HG03135 (cell line): Measurements from ENCODE around the gene CST6.

Experiments
- ATAC-seq: cut with Tn5 transposase; IDR thresholded peaks from one replicate; pipeline ENCODE4 v1.9.1; 2021; ENCODE audit warnings: mild to moderate bottlenecking, moderate library complexity; ENCODE audit not compliant: unreplicated experiment

CST6 gene, protein sequence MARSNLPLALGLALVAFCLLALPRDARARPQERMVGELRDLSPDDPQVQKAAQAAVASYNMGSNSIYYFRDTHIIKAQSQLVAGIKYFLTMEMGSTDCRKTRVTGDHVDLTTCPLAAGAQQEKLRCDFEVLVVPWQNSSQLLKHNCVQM

GRCh38 chr11:66011785-66012303, at the start of gene CST6:
Gene CST6 (plus strand): TSS chr11:66012008. CDS start chr11:66012045, 37 bp downstream.
- ATAC-seq: no peak

- no peak for ATAC-seq
Measured at GRCh38 chr11:65962141-65962564, 49.7 kb upstream of the CST6 start.

- ATAC-seq: no peak
Measured at GRCh38 chr11:65964906-65965305, 46.9 kb upstream of the CST6 start.

DNA sequence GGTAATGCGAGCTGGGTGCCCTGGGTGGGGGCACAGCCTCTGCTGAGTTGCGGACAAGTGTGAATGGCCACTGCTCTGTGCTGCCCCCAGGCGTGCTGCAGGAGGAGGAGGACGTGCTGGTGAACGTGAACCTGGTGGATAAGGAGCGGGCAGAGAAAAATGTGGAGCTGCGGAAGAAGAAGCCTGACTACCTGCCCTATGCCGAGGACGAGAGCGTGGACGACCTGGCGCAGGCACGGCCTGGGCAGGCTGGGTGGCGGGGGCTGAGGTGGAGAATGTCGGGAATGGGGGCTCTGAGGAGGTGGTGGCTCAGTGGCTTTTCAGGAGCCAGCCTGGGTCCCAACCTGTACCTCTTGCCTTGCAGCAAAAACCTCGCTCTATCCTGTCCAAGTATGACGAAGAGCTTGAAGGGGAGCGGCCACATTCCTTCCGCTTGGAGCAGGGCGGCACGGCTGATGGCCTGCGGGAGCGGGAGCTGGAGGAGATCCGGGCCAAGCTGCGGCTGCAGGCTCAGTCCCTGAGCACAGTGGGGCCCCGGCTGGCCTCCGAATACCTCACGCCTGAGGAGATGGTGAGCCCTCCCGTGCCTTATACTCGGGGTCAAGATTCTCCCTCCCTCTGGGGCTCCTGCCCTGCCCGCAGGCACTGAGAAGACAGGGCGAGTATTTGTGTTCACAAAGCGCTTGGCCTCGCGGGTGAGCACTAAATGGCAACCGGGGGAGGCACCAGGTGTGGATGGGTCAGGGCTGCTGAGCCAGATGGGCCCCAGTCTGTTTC, 45.6 kb upstream of the CST6 start:
- no peak for ATAC-seq

- no peak for ATAC-seq
Measured at GRCh38 chr11:65967329-65967934, 44.4 kb upstream of the CST6 start.

DNA sequence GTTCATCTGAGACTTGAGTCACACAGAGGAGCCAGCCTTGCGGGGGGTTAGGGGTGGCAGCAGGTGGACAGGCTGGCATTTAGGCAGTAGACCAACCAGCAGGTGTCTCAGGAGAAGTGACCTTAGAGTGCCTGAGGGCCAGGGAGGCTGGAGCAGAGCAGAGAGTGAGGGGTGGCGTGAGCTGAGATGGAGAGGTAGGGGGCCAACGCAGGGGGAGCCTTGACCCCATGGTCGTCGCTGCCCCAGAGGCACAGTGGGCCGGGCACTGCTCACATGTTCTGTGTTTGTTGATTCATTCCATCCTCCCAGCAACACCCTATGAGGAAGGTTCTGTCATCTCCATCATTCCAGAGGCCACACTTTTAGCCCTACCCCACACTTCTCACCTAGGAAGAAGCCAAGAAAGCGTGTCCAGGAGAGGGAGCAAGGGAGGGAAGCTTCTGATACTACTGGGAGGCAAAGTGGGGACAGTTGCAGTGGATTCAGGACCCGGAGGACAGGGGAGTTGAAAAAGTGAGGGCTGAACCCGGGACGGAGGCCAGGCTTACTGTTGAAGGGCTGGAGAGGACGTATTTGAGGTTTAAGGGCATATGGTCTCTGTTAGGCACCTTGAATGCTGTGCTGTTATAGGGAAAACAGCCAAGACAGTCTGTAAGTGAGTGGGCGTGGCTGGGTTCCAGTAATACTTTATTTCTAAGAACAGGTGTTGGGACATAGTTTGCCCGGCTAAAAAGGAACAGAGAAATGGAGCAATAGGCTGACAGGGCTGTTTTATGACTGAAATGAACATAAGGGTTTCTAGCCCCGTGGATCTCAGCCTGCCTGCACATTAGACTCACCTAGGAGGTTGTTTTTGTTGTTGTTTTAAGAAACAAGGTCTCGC, 43.0 kb upstream of the CST6 start:
- ATAC-seq: no peak

DNA sequence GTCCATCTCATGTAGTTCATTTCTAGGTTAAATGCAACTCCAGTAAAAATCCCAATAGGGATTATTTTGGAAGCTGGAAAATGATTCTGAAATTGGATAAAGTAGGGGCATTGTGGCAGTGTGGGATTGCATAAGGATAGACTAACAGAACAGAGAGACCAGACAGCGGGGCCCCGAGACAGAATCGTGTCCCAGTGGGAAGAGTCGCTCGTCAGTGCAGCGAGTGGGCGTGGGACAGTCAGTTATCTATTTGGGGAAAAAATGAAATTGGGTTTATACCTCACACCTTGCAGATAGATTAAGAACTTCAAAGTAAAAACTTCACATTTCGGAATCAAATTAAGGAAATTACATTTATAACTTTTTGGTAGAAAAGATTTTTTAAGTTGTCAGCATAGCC, 39.7 kb upstream of the CST6 start:
- no peak for ATAC-seq

GRCh38 chr11:65973439-65974110, 38.2 kb upstream of the CST6 start:
- ATAC-seq: no peak

- ATAC-seq: no peak
Measured at GRCh38 chr11:65975771-65976170, 36.0 kb upstream of the CST6 start.

GRCh38 chr11:65976216-65977176, 35.3 kb upstream of the CST6 start:
- ATAC-seq: no peak

- ATAC-seq: no peak
Measured at GRCh38 chr11:65977621-65978390, 34.0 kb upstream of the CST6 start.

GRCh38 chr11:65978391-65979238, 33.2 kb upstream of the CST6 start:
- no peak for ATAC-seq

- no peak for ATAC-seq
Measured at GRCh38 chr11:65979261-65979759, 32.5 kb upstream of the CST6 start.

DNA sequence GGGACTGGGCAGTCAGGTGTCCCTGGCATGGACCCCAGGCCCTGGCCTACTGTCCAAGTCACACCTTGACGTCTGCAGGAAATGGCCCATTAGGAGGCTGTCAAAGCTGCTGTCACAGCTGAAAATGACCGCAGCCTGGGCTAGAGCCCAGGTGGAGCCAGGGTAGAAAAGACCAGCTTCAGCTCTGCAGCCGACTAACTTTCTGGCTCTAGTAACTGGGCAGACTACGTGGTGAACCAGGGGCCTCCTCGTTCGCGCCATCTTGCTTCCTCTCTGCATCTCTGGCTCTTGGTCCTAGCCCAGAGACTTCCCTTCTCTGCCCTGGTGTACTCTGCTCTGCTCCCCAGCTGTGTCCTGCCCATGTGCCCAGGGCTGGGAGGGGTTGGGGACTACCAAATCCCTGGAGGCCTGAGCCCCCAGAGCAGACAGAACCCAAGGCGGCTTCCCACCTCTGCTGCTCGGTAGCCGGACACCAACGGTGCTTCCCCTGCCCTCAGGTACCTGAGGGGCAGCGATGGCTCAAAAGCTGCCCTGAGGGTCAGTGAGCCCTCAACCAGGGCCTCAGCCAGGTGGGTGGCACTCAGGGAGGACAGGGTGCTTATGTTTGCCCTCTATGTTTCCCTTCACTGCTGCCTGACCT, 30.6 kb upstream of the CST6 start:
- ATAC-seq: no peak

DNA sequence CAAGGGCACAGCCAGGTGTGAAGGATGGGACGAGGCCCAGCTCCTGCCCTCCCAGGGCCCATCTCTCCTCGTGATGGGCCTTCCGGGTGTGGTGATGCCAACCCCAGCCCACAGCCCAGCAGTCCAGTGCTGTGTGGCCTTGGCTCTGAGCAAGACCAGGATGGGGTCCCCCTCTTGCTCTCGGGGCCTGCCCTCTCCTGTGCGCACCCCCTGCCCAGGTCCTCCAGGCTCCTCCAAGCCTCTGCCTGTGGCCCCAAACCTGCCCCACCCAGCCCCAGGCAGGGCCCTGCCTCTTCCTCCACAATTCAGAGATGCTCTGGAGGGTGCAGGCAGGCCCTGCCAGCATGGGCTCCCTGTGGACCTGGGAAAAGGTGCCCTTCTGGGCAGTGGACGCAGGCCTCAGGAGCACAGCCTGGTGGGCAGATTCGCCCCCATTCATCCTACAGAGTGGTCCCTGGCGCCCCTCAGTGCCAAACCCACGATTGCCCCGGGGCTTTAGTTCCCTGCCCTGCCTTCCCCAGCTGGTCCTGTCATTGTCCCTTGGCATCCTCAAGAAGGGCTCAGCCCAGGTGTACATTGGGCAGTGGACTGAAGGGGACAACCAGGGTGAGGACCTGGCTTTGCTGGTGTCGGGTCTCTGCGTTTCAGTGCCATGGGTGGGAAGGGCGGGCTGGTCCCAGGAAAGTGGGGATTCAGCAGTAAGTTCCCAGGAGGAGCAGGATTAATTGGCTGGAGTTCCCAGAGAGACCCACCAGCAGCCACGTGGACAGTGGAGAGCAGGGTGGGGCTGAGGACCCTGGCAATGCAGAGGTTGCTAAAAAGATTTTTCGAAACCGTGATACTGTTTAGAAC, 29.6 kb upstream of the CST6 start:
- no peak for ATAC-seq
